Liver (tissue), 9 donors: ENCODE measurements around the gene FASTK. TPM values are rescaled to one million over a fixed set of nuclear protein-coding genes. Genes with fewer than 3 reads are reported as not detected.

ENCODE experiments used
- DNase-seq: peaks from one replicate; pipeline ENCODE4 v3.0.0-alpha.2; 2017; ENCODE audit warnings: low spot score
- H3K27ac ChIP-seq, 2 donors: one replicate each; pipeline ENCODE4 v1.7.0; 2013; ENCODE audit warnings: inconsistent platforms in 2 of 2, low read length in 2 of 2, control low read depth in 1 of 2, low read depth in 1 of 2, mild to moderate bottlenecking in 1 of 2
- H3K27me3 ChIP-seq, 4 donors: one replicate each; pipeline versions ENCODE4 v1.6.1 to v1.7.0; 2013; ENCODE audit warnings: low read length in 3 of 4, inconsistent platforms in 1 of 4, mild to moderate bottlenecking in 1 of 4, moderate library complexity in 1 of 4; ENCODE audit not compliant: control insufficient read depth in 4 of 4, insufficient read depth in 4 of 4
- H3K36me3 ChIP-seq, 4 donors: one replicate each; pipeline versions ENCODE4 v1.6.1 to v1.7.0; 2013; ENCODE audit warnings: low read length in 3 of 4, mild to moderate bottlenecking in 3 of 4, low read depth in 1 of 4, moderate library complexity in 1 of 4; ENCODE audit not compliant: control insufficient read depth in 4 of 4, insufficient read depth in 3 of 4
- H3K4me1 ChIP-seq, 4 donors: one replicate each; pipeline versions ENCODE4 v1.6.1 to v1.7.0; 2013; ENCODE audit warnings: low read length in 3 of 4, mild to moderate bottlenecking in 3 of 4, moderate library complexity in 1 of 4; ENCODE audit not compliant: control insufficient read depth in 4 of 4, insufficient read depth in 4 of 4
- H3K4me3 ChIP-seq, 3 donors: one replicate each; pipeline versions ENCODE4 v1.6.1 to v1.7.0; 2013; ENCODE audit warnings: low read length in 3 of 3, control low read depth in 1 of 3, low read depth in 1 of 3, mild to moderate bottlenecking in 1 of 3
- H3K9ac ChIP-seq, 2 donors: one replicate each; pipeline ENCODE4 v1.7.0; 2013; ENCODE audit warnings: low read length in 2 of 2, mild to moderate bottlenecking in 2 of 2, moderate library complexity in 2 of 2, control low read depth in 1 of 2, low read depth in 1 of 2
- H3K9me3 ChIP-seq, 4 donors: one replicate each; pipeline versions ENCODE4 v1.6.1 to v1.7.0; 2013; ENCODE audit warnings: low read length in 3 of 4; ENCODE audit not compliant: control insufficient read depth in 4 of 4
- ATF3 ChIP-seq: IDR thresholded peaks from 2 replicates; pipeline ENCODE4 v1.6.1; 2016; ENCODE audit warnings: antibody characterized with exemption
- CTCF ChIP-seq: fragments of 150-350 bp; IDR thresholded peaks from 2 replicates; pipeline ENCODE4 v1.5.1; 2017; ENCODE audit warnings: improper control_type of control experiment, low read depth, low read length; ENCODE audit not compliant: missing input control
- EGR1 ChIP-seq, 2 donors: IDR thresholded peaks; 2 replicates each; pipeline ENCODE4 v1.6.1; 2016 to 2018; ENCODE audit warnings: antibody characterized with exemption in 2 of 2, low read depth in 2 of 2
- FOXA1 ChIP-seq: IDR thresholded peaks from 2 replicates; pipeline ENCODE4 v1.6.1; 2016; ENCODE audit warnings: antibody characterized with exemption
- FOXA2 ChIP-seq: IDR thresholded peaks from 2 replicates; pipeline ENCODE4 v1.6.1; 2016; ENCODE audit warnings: antibody characterized with exemption
- HNF4A ChIP-seq, 2 donors: conservative IDR thresholded peaks; 2 replicates each; pipeline ENCODE4 v1.6.1; 2016; ENCODE audit warnings: antibody characterized with exemption in 2 of 2, mild to moderate bottlenecking in 2 of 2
- HNF4G ChIP-seq: IDR thresholded peaks from 2 replicates; pipeline ENCODE4 v1.6.1; 2016; ENCODE audit warnings: antibody characterized with exemption
- JUND ChIP-seq, 2 donors: IDR thresholded peaks; 2 replicates each; pipeline ENCODE4 v1.6.1; 2016; ENCODE audit warnings: antibody characterized with exemption in 2 of 2
- MAX ChIP-seq: IDR thresholded peaks from 2 replicates; pipeline ENCODE4 v1.6.1; 2016; ENCODE audit warnings: antibody characterized with exemption
- NR2F2 ChIP-seq: IDR thresholded peaks from 2 replicates; pipeline ENCODE4 v1.6.1; 2016; ENCODE audit warnings: antibody characterized with exemption
- RAD21 ChIP-seq, 2 donors: IDR thresholded peaks; 2 replicates each; pipeline ENCODE4 v1.6.1; 2016; ENCODE audit warnings: antibody characterized with exemption in 2 of 2, mild to moderate bottlenecking in 2 of 2
- REST ChIP-seq: IDR thresholded peaks from 2 replicates; pipeline ENCODE4 v1.6.1; 2016; ENCODE audit warnings: antibody characterized with exemption, mild to moderate bottlenecking
- RXRA ChIP-seq, 2 donors: IDR thresholded peaks; 2 replicates each; pipeline ENCODE4 v1.6.1; 2017 to 2018; ENCODE audit warnings: antibody characterized with exemption in 2 of 2, mild to moderate bottlenecking in 1 of 2
- SP1 ChIP-seq: IDR thresholded peaks from 2 replicates; pipeline ENCODE4 v1.6.1; 2018; ENCODE audit warnings: antibody characterized with exemption, mild to moderate bottlenecking
- YY1 ChIP-seq: IDR thresholded peaks from 2 replicates; pipeline ENCODE4 v1.6.1; 2016; ENCODE audit warnings: antibody characterized with exemption, mild to moderate bottlenecking
- ZBTB33 ChIP-seq: IDR thresholded peaks from 2 replicates; pipeline ENCODE4 v1.6.1; 2016; ENCODE audit warnings: antibody characterized with exemption
- WGBS: extraction: QIAGEN DNeasy Blood & Tissue Kit; methylation state at CpG from one replicate; pipeline ENCODE4 v1.1.7; 2013; 5-methylcytosine and 5-hydroxymethylcytosine counted together
- polyA plus RNA-seq, 2 donors: library from polyadenylated mRNA; stranded (reverse) in 1 of 2; unstranded in 1 of 2; fragments of 200-250 nt in 1 of 2; fragments of >200 nt in 1 of 2; fragmentation: Nextera tagmentation in 1 of 2; extraction: Ambion mirVana in 1 of 2; gene quantifications; one replicate each; pipeline versions ENCODE4 v1.2.1 to v1.2.3, GENCODE V29; 2013 to 2015
- total RNA-seq, 2 donors: library from RNA; depleted of rRNA; stranded (reverse); fragments of >200 nt; gene quantifications; one replicate each; pipeline ENCODE4 v1.2.3, GENCODE V29; 2014
- donor health status: healthy.
- donor health status: healthy.
- donor health status: healthy.
- donor health status: healthy.
- donor health status: healthy.

The FASTK gene
- total and polyA plus RNA-seq, 4 donors, result 31.1 to 62.8 (median 43.7) TPM

GRCh38 chr7:151077705-151078232 is 2.8 kb downstream of the FASTK start:
- no peaks in the 10 kb centered on the region for H3K27me3 ChIP-seq
- no peak for TF ChIP-seq EGR1 (IDR thresholded peaks at IDR 0.05; ENCODE audit: low read depth in 2 of 2)
- TF ChIP-seq RXRA (IDR thresholded peaks at IDR 0.05), result no peak
- TF ChIP-seq NR2F2, result no peak
- no peak for TF ChIP-seq ATF3
- no peak for TF ChIP-seq HNF4G
- TF ChIP-seq YY1, result no peak
- TF ChIP-seq JUND (IDR thresholded peaks at IDR 0.05), result no peak
- no peaks in the 10 kb centered on the region for H3K9me3 ChIP-seq
- no peak for DNase-seq
- no peak overlapping the region for H3K9ac ChIP-seq
- H3K27ac ChIP-seq, result no peak overlapping the region
- H3K4me3 ChIP-seq, result no peak overlapping the region
- H3K36me3 ChIP-seq, result peaks cover 21 to 39% (median 25%) of the 10 kb centered on the region in 4 donors
- peaks cover 13 to 40% (median 28%) of the 10 kb centered on the region in 4 donors for H3K4me1 ChIP-seq
- 82% methylated on average over 10 of the region's 10 CpGs for WGBS

- TF ChIP-seq CTCF (peak; percentile 4), FOXA1 (no peak)
- Histone ChIP-seq H3K27me3 (no peaks in the 10 kb centered on the region), H3K4me3 (no peak overlapping the region), H3K9ac (no peak overlapping the region), H3K36me3 (peaks cover 21 to 44% (median 28%) of the 10 kb centered on the region in 4 donors), H3K4me1 (peaks cover 9 to 34% (median 21%) of the 10 kb centered on the region in 4 donors), H3K9me3 (no peaks in the 10 kb centered on the region), H3K27ac (no peak overlapping the region)
- no peak for DNase-seq
- 80% methylated on average over 33 of the region's 33 CpGs for WGBS
Measured at GRCh38 chr7:151076863-151077704, 3.5 kb downstream of the FASTK start.

GRCh38 chr7:151075978-151076426 is 4.6 kb downstream of the FASTK start:
- Histone ChIP-seq H3K4me3 (no peak overlapping the region), H3K4me1 (peaks cover 8 to 23% (median 15%) of the 10 kb centered on the region in 4 donors), H3K36me3 (peaks cover 23 to 55% (median 32%) of the 10 kb centered on the region in 4 donors), H3K9ac (no peak overlapping the region), H3K27me3 (no peaks in the 10 kb centered on the region), H3K27ac (no peak overlapping the region), H3K9me3 (no peaks in the 10 kb centered on the region)
- WGBS, result 89% methylated on average over 22 of the region's 22 CpGs
- no peak for DNase-seq
- TF ChIP-seq NR2F2 (no peak), FOXA2 (no peak), MAX (no peak), HNF4A (conservative IDR thresholded peaks at IDR 0.05) (no peak), EGR1 (IDR thresholded peaks at IDR 0.05; ENCODE audit: low read depth in 2 of 2) (no peak), SP1 (no peak), RAD21 (IDR thresholded peaks at IDR 0.05) (no peak), ZBTB33 (no peak), FOXA1 (no peak), REST (no peak), CTCF (no peak), RXRA (IDR thresholded peaks at IDR 0.05) (no peak)
